Bone marrow (tissue), 2 donors: ENCODE measurements around the gene C5AR1.
"Not testable (repeated sequence)": the region's sequence is repeated elsewhere in the genome, so short reads cannot be mapped to it uniquely, and the experiment has no call there.

ENCODE experiments used
- DNase-seq, 2 donors: peaks; one replicate each; lab custom pipeline; 2025; lab: John Stamatoyannopoulos, UW

Gene C5AR1

GRCh38 chr19:47284324-47284899, 25.2 kb upstream of the C5AR1 start:
- peak in 1 of 2 donors; percentile 61 for DNase-seq

GRCh38 chr19:47296036-47296435, 13.6 kb upstream of the C5AR1 start:
- DNase-seq = peak; percentile 22 to 51

GRCh38 chr19:47300867-47301266, 8.8 kb upstream of the C5AR1 start:
- not testable (repeated sequence) for DNase-seq

GRCh38 chr19:47302249-47302648, 7.4 kb upstream of the C5AR1 start:
- no peak for DNase-seq

- DNase-seq = no peak
These were observed 5.7 kb upstream of the C5AR1 start for GRCh38 chr19:47303966-47304365.

GRCh38 chr19:47305309-47305751, 4.3 kb upstream of the C5AR1 start:
- DNase-seq = peak; percentile 21 to 29

GRCh38 chr19:47306303-47306702, 3.4 kb upstream of the C5AR1 start:
- DNase-seq = no peak

- no peak for DNase-seq
These were observed 623 bp upstream of the C5AR1 start for GRCh38 chr19:47309038-47309437.

- DNase-seq = no peak
These were observed 662 bp downstream of the C5AR1 start for GRCh38 chr19:47310323-47310722.

GRCh38 chr19:47310819-47311218, 1.2 kb downstream of the C5AR1 start:
- no peak for DNase-seq

GRCh38 chr19:47312366-47313006, 2.8 kb downstream of the C5AR1 start:
- no peak for DNase-seq

- DNase-seq = no peak
These were observed 4.2 kb downstream of the C5AR1 start for GRCh38 chr19:47313754-47314295.

GRCh38 chr19:47315125-47315821, 5.6 kb downstream of the C5AR1 start:
- DNase-seq = peak; percentile 53 to 94

- no peak for DNase-seq
These were observed 6.9 kb downstream of the C5AR1 start for GRCh38 chr19:47316513-47316912.

- no peak for DNase-seq
These were observed 10.5 kb downstream of the C5AR1 start for GRCh38 chr19:47319923-47320871.

- no peak for DNase-seq
These were observed 12.0 kb downstream of the C5AR1 start for GRCh38 chr19:47321630-47322029.

- peak in 1 of 2 donors; percentile 20 for DNase-seq
These were observed 12.4 kb downstream of the C5AR1 start for GRCh38 chr19:47322058-47322457.

- DNase-seq = no peak
These were observed 13.7 kb downstream of the C5AR1 start for GRCh38 chr19:47323409-47323808.

GRCh38 chr19:47323872-47324271, 14.2 kb downstream of the C5AR1 start:
- no peak for DNase-seq

GRCh38 chr19:47324502-47324901, 14.8 kb downstream of the C5AR1 start:
- DNase-seq = peak; percentile 37 to 44

- DNase-seq = no peak
These were observed 20.8 kb downstream of the C5AR1 start for GRCh38 chr19:47330466-47330869.

GRCh38 chr19:47331490-47331889, 21.8 kb downstream of the C5AR1 start:
- DNase-seq = no peak
